OCI-LY7 (cell line): ENCODE data around the gene SALL4. TPM values are rescaled to one million over a fixed set of nuclear protein-coding genes. Genes with fewer than 3 reads are reported as not detected.

Source experiments
- BruUV-seq: library from RNA; stranded (reverse); fragments of 400-500 nt; replicated peaks from 2 replicates; lab custom pipeline; 2021; lab: Mats Ljungman, UMichigan
- CTCF ChIA-PET: fragments of 300-600 bp; sonication (Branson Sonifier 250); formaldehyde crosslinking; loops from one replicate; lab custom pipeline; 2022; ENCODE audit warnings: antibody characterized with exemption; ENCODE audit not compliant: unreplicated experiment; lab: Charles Lee
- POLR2A ChIA-PET: fragments of 300-600 bp; sonication (Branson Sonifier 250); formaldehyde crosslinking; loops from one replicate; lab custom pipeline; 2022; ENCODE audit warnings: antibody characterized with exemption; lab: Charles Lee
- DNase-seq: peaks from one replicate; pipeline ENCODE4 v3.0.0-alpha.2; 2015; ENCODE audit warnings: low spot score
- H2AFZ ChIP-seq: fragments of 200-600 bp; sonication (generic), shearing (Covaris generic); 2 replicates; pipeline ENCODE4 v1.6.1; 2014; ENCODE audit warnings: mild to moderate bottlenecking, antibody characterized with exemption, low read length, moderate library complexity
- H3K27ac ChIP-seq: fragments of 200-600 bp; sonication (generic); 2 replicates; pipeline ENCODE4 v1.5.1; 2014; ENCODE audit warnings: mixed run types, low read depth, mild to moderate bottlenecking, moderate library complexity, low read length, inconsistent platforms; ENCODE audit not compliant: poor library complexity, severe bottlenecking
- H3K36me3 ChIP-seq: fragments of 200-600 bp; sonication (generic); 2 replicates; pipeline ENCODE4 v1.6.1; 2014; ENCODE audit warnings: mild to moderate bottlenecking, antibody characterized with exemption, low read length, moderate library complexity, mixed read lengths; ENCODE audit not compliant: insufficient read depth
- H3K4me1 ChIP-seq: fragments of 200-600 bp; sonication (generic); 2 replicates; pipeline ENCODE4 v1.5.1; 2014; ENCODE audit warnings: mild to moderate bottlenecking, low read length; ENCODE audit not compliant: insufficient read depth, poor library complexity, severe bottlenecking
- H3K4me2 ChIP-seq: fragments of 200-600 bp; sonication (generic); 2 replicates; pipeline ENCODE4 v1.6.1; 2014; ENCODE audit warnings: mild to moderate bottlenecking, low read length
- H3K4me3 ChIP-seq: fragments of 200-600 bp; sonication (generic); 2 replicates; pipeline ENCODE4 v1.5.1; 2014; ENCODE audit warnings: mild to moderate bottlenecking, low read depth, low read length; ENCODE audit not compliant: poor library complexity, severe bottlenecking
- H3K79me2 ChIP-seq: fragments of 200-600 bp; sonication (generic); 2 replicates; pipeline ENCODE4 v1.6.1; 2016; ENCODE audit warnings: low read depth, mild to moderate bottlenecking, low read length, moderate library complexity, mixed read lengths; ENCODE audit not compliant: insufficient read depth
- H3K9me2 ChIP-seq: fragments of 200-600 bp; sonication (generic); 2 replicates; pipeline ENCODE4 v1.6.1; 2016; ENCODE audit warnings: mild to moderate bottlenecking, low read length, mixed read lengths; ENCODE audit not compliant: insufficient read depth
- H3K9me3 ChIP-seq: fragments of 200-600 bp; sonication (generic); 2 replicates; pipeline ENCODE4 v1.6.1; 2014; ENCODE audit warnings: mild to moderate bottlenecking, mixed run types, low read length, mixed read lengths
- H4K20me1 ChIP-seq: fragments of 200-600 bp; sonication (generic); 2 replicates; pipeline ENCODE4 v1.6.1; 2014; ENCODE audit warnings: mild to moderate bottlenecking, antibody characterized with exemption, low read length, moderate library complexity, mixed read lengths; ENCODE audit not compliant: insufficient read depth
- CTCF ChIP-seq: fragments of 200-600 bp; sonication (generic); conservative IDR thresholded peaks from 2 replicates; pipeline ENCODE4 v1.5.1; 2014; ENCODE audit warnings: mild to moderate bottlenecking, antibody characterized with exemption, low read length, moderate library complexity, mixed read lengths
- EZH2phosphoT487 ChIP-seq: fragments of 200-600 bp; sonication (generic); IDR thresholded peaks from 2 replicates; pipeline ENCODE4 v1.6.1; 2018; ENCODE audit warnings: low read depth, borderline replicate concordance, mild to moderate bottlenecking, mixed run types, antibody characterized with exemption, low read length, moderate library complexity, mixed read lengths
- intact Hi-C: fragments of 100-400 bp; cut with micrococcal nuclease; formaldehyde crosslinking; loops from one replicate; pipeline ENCODE4 v1.10.0; 2022; ENCODE audit not compliant: unreplicated experiment
- total RNA-seq, 2 experiments: library from RNA; depleted of rRNA in 1 of 2; stranded (reverse); fragments of >200 nt in 1 of 2; shearing (Covaris generic) in 1 of 2; gene quantifications; 2 replicates each; pipeline ENCODE4 v1.2.3, GENCODE V29; 2014 to 2022

The SALL4 gene
- total RNA-seq, 2 experiments from 2014 or later, result 0.06 TPM; not detected in 1

- intact Hi-C loops, result no loop called here
- Histone ChIP-seq H2AFZ (no peak overlapping the region), H3K4me3 (no peak overlapping the region), H3K9me3 (no peaks in the 10 kb centered on the region), H4K20me1 (no peaks in the 10 kb centered on the region), H3K4me1 (no peaks in the 10 kb centered on the region), H3K27ac (no peak overlapping the region), H3K79me2 (no peaks in the 10 kb centered on the region), H3K4me2 (no peak overlapping the region), H3K36me3 (no peaks in the 10 kb centered on the region), H3K9me2 (no peaks in the 10 kb centered on the region)
- BruUV-seq, result no TSS peak
- TF ChIP-seq CTCF (no peak), EZH2phosphoT487 (no peak)
- ChIA-PET CTCF (no interaction called here), POLR2A (interaction anchor here (0.7 kb wide), 2 partner anchors 26 to 179 kb away, joined by 4 to 6 read pairs; no protein-coding TSS in a partner anchor)
- DNase-seq, result no peak
Measured at GRCh38 chr20:51792960-51793359, 9.4 kb downstream of the SALL4 start.

- no peaks in the 10 kb centered on the region for H3K9me3 ChIP-seq
- no TSS peak for BruUV-seq
- H3K27ac ChIP-seq, result no peak overlapping the region
- CTCF ChIA-PET, result interaction anchor here (0.5 kb wide), 1 partner anchor 12 kb away, joined by 3 read pairs; no protein-coding TSS in a partner anchor
- intact Hi-C loops, result no loop called here
- H3K79me2 ChIP-seq, result no peaks in the 10 kb centered on the region
- no peaks in the 10 kb centered on the region for H3K9me2 ChIP-seq
- H2AFZ ChIP-seq, result no peak overlapping the region
- POLR2A ChIA-PET, result no interaction called here
- H3K4me2 ChIP-seq, result no peak overlapping the region
- no peaks in the 10 kb centered on the region for H3K36me3 ChIP-seq
- H3K4me3 ChIP-seq, result no peak overlapping the region
- H4K20me1 ChIP-seq, result no peaks in the 10 kb centered on the region
- TF ChIP-seq CTCF, result no peak
- DNase-seq, result no peak
- no peaks in the 10 kb centered on the region for H3K4me1 ChIP-seq
Measured at GRCh38 chr20:51791626-51792025, 10.7 kb downstream of the SALL4 start.

GRCh38 chr20:51790256-51790655 lies 12.1 kb downstream of the SALL4 start:
- Histone ChIP-seq H2AFZ (no peak overlapping the region), H3K79me2 (no peaks in the 10 kb centered on the region), H3K4me1 (no peaks in the 10 kb centered on the region), H3K9me2 (no peaks in the 10 kb centered on the region), H3K36me3 (no peaks in the 10 kb centered on the region), H3K27ac (no peak overlapping the region), H4K20me1 (no peaks in the 10 kb centered on the region), H3K4me2 (no peak overlapping the region), H3K4me3 (no peak overlapping the region), H3K9me3 (no peaks in the 10 kb centered on the region)
- TF ChIP-seq CTCF (no peak), EZH2phosphoT487 (no peak)
- POLR2A ChIA-PET, result no interaction called here
- intact Hi-C loops, result no loop called here
- no TSS peak for BruUV-seq
- CTCF ChIA-PET, result no interaction called here
- no peak for DNase-seq
